ENCODE measurements around the gene DGKD. TPM values are rescaled to one million over a fixed set of nuclear protein-coding genes. Genes with fewer than 3 reads are reported as not detected.

Gene DGKD
- total and polyA plus RNA-seq, 10 of the 15 experiments (the other 5 are each of a cell fraction or from before 2014, with no cell fraction given) = 2.7 to 81.9 (median 27.0) TPM

GRCh38 chr2:233489666-233490065 lies 135.4 kb downstream of the DGKD start:
- DNase-seq (ENCODE audit: low read depth, low spot score) = no peak
- 89% methylated on average over 6 of the region's 6 CpGs for WGBS (ENCODE audit: insufficient coverage, insufficient replicate concordance, low lambda C conversion rate, missing lambda C conversion rate)
- Histone ChIP-seq H3K9me3 (replicated peaks; ENCODE audit: control insufficient read depth, insufficient read depth, low read length) (no peaks in the 10 kb centered on the region), H3K4me2 (ENCODE audit: control insufficient read depth, insufficient read depth) (no peak overlapping the region), H3K9ac (ENCODE audit: control insufficient read depth, insufficient read depth, low read length) (no peak overlapping the region), H3K4me3 (no peak overlapping the region), H3K27ac (ENCODE audit: control insufficient read depth, insufficient read depth) (no peak overlapping the region), H4K20me1 (ENCODE audit: control insufficient read depth, insufficient read depth) (no peaks in the 10 kb centered on the region), H3K79me2 (ENCODE audit: control insufficient read depth, insufficient read depth, low read length) (no peaks in the 10 kb centered on the region), H3K36me3 (ENCODE audit: control insufficient read depth in 2 of 2, insufficient read depth in 2 of 2, low read length in 1 of 2) (peaks cover 0 to 10% of the 10 kb centered on the region in 2 experiments; a peak in 2 of 4 replicates), H3K27me3 (replicated peaks in 1 of 2; ENCODE audit: control insufficient read depth in 2 of 2, insufficient read depth in 2 of 2, low read length in 1 of 2) (no peaks in the 10 kb centered on the region), H3K4me1 (ENCODE audit: control insufficient read depth, insufficient read depth, low read length) (no peaks in the 10 kb centered on the region), H2AFZ (ENCODE audit: control insufficient read depth, low read depth, low read length) (no peak overlapping the region)
- ChIA-PET SMC1A (ENCODE audit: uncharacterized antibody, unreplicated experiment) (no interaction called here), POLR2A (no interaction called here), CTCF (no interaction called here), RAD21 (ENCODE audit: unreplicated experiment) (no interaction called here)
- ATAC-seq = no peak
- FAIRE-seq = no peak
- TF ChIP-seq NRF1 (conservative IDR thresholded peaks at IDR 0.05; ENCODE audit: low read depth, low read length) = no peak
- TF ChIP-seq RAD21 (IDR thresholded peaks at IDR 0.05; ENCODE audit: insufficient read depth, low read depth, low read length) = no peak
- no peak for TF ChIP-seq POLR2AphosphoS2 (IDR thresholded peaks at IDR 0.05; ENCODE audit: low read depth, low read length)
- TF ChIP-seq RAD51 (IDR thresholded peaks at IDR 0.05) = no peak
- TF ChIP-seq YBX1 (IDR thresholded peaks at IDR 0.05) = no peak
- TF ChIP-seq MLLT1 (IDR thresholded peaks at IDR 0.05) = no peak
- TF ChIP-seq POLR2A (IDR thresholded peaks at IDR 0.05; ENCODE audit: low read depth, low read length) = no peak
- no peak for TF ChIP-seq RELB (IDR thresholded peaks at IDR 0.05; ENCODE audit: low read depth)
- no peak for TF ChIP-seq ZBTB33 (IDR thresholded peaks at IDR 0.05)
- TF ChIP-seq RCOR1 (conservative IDR thresholded peaks at IDR 0.05; ENCODE audit: low read depth, low read length) = no peak
- no peak for TF ChIP-seq KLF5 (IDR thresholded peaks at IDR 0.05; ENCODE audit: partially characterized antibody)
- no peak for TF ChIP-seq POLR2AphosphoS5 (IDR thresholded peaks at IDR 0.05; ENCODE audit: low read length)
- intact Hi-C loops (cut with micrococcal nuclease; ENCODE audit: unreplicated experiment) (loop anchor here (10.0 kb wide), 1 partner anchor 225 kb away; the partner anchor contains the start of genes UGT1A4 and UGT1A5), in situ Hi-C loops (cut with MboI) (no loop called here)
- no TSS peak for BruUV-seq (replicated peaks)
